ENCODE data around the gene STEAP1B.

- TF ChIP-seq TEAD4 (IDR thresholded peaks at IDR 0.05): no peak
- TF ChIP-seq EP300 (IDR thresholded peaks at IDR 0.05; ENCODE audit: borderline replicate concordance): no peak
- no peak for TF ChIP-seq CREB1 (IDR thresholded peaks at IDR 0.05; ENCODE audit: low read depth)
- TF ChIP-seq RAD21 (IDR thresholded peaks at IDR 0.05; ENCODE audit: low read depth): no peak
- no peak for TF ChIP-seq REST (IDR thresholded peaks at IDR 0.05; ENCODE audit: low read depth)
- TF ChIP-seq MAX (IDR thresholded peaks at IDR 0.05): no peak
- TF ChIP-seq FOXM1 (IDR thresholded peaks at IDR 0.05; ENCODE audit: borderline replicate concordance, low read depth): no peak
- no peak for TF ChIP-seq CEBPB (IDR thresholded peaks at IDR 0.05)
- no peak for TF ChIP-seq TAF1 (IDR thresholded peaks at IDR 0.05; ENCODE audit: low read depth)
- TF ChIP-seq YY1 (IDR thresholded peaks at IDR 0.05; ENCODE audit: low read depth): no peak
- TF ChIP-seq NFIC (IDR thresholded peaks at IDR 0.05): no peak
- TF ChIP-seq EGR1 (IDR thresholded peaks at IDR 0.05): no peak
- no peak for TF ChIP-seq USF1 (IDR thresholded peaks at IDR 0.05)
- TF ChIP-seq TCF12 (IDR thresholded peaks at IDR 0.05; ENCODE audit: low read depth): no peak
Measured at GRCh38 chr7:22480523-22481075, 19.4 kb downstream of the STEAP1B start.

Measured in Ishikawa (cell line).